ENCODE data around the gene ZNF609. TPM values are rescaled to one million over a fixed set of nuclear protein-coding genes. Genes with fewer than 3 reads are reported as not detected.

The ZNF609 gene
- polyA plus RNA-seq, 1 donor from 2014 or later = 11.8 TPM

DNA sequence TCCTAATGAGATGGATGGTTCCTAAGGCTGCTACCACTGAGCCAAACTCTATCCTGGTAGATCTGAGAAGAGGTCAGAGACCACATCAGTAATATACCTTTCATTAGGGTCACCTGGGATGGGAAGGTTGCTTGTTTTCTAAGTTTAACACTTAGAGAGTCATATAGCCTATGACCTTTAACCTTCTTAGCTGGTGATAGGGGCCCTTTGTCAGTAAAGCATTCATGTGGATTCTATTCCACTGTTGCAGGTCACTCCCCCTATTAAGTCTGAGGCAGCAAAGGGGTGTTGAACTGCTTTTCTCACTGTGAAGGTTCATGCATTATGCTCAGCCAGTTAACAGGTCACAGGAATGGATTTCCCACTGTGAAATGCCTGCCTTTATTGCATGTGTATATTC lies 6.1 kb upstream of the ZNF609 start:
- H3K9me2 ChIP-seq (ENCODE audit: insufficient read depth, low read length) = no peaks in the 10 kb centered on the region
- no peak overlapping the region for H2AFZ ChIP-seq (ENCODE audit: low read depth, low read length)
- H3K27ac ChIP-seq (ENCODE audit: low read length) = no peak overlapping the region
- no peaks in the 10 kb centered on the region for H3K36me3 ChIP-seq (ENCODE audit: insufficient read depth, low read length)
- H3K4me3 ChIP-seq (ENCODE audit: low read length) = no peak overlapping the region
- H3F3A ChIP-seq (ENCODE audit: insufficient read depth, low read length, poor library complexity, severe bottlenecking) = peaks cover 3% of the 10 kb centered on the region
- H3K9me3 ChIP-seq (ENCODE audit: low read length) = no peaks in the 10 kb centered on the region
- no peak for TF ChIP-seq POLR2AphosphoS5 (IDR thresholded peaks at IDR 0.05)
- TF ChIP-seq, protein P1, sequence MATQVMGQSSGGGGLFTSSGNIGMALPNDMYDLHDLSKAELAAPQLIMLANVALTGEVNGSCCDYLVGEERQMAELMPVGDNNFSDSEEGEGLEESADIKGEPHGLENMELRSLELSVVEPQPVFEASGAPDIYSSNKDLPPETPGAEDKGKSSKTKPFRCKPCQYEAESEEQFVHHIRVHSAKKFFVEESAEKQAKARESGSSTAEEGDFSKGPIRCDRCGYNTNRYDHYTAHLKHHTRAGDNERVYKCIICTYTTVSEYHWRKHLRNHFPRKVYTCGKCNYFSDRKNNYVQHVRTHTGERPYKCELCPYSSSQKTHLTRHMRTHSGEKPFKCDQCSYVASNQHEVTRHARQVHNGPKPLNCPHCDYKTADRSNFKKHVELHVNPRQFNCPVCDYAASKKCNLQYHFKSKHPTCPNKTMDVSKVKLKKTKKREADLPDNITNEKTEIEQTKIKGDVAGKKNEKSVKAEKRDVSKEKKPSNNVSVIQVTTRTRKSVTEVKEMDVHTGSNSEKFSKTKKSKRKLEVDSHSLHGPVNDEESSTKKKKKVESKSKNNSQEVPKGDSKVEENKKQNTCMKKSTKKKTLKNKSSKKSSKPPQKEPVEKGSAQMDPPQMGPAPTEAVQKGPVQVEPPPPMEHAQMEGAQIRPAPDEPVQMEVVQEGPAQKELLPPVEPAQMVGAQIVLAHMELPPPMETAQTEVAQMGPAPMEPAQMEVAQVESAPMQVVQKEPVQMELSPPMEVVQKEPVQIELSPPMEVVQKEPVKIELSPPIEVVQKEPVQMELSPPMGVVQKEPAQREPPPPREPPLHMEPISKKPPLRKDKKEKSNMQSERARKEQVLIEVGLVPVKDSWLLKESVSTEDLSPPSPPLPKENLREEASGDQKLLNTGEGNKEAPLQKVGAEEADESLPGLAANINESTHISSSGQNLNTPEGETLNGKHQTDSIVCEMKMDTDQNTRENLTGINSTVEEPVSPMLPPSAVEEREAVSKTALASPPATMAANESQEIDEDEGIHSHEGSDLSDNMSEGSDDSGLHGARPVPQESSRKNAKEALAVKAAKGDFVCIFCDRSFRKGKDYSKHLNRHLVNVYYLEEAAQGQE (IDR thresholded peaks at IDR 0.05; ENCODE audit: borderline replicate concordance) = no peak
- no peak for TF ChIP-seq RAD21 (conservative IDR thresholded peaks at IDR 0.05)
- TF ChIP-seq TAF1 (IDR thresholded peaks at IDR 0.05; ENCODE audit: low read depth) = no peak
- no peak for TF ChIP-seq EZH2 (IDR thresholded peaks at IDR 0.05; ENCODE audit: borderline replicate concordance, insufficient read depth, low read length, poor library complexity, severe bottlenecking)
- TF ChIP-seq, protein P2, sequence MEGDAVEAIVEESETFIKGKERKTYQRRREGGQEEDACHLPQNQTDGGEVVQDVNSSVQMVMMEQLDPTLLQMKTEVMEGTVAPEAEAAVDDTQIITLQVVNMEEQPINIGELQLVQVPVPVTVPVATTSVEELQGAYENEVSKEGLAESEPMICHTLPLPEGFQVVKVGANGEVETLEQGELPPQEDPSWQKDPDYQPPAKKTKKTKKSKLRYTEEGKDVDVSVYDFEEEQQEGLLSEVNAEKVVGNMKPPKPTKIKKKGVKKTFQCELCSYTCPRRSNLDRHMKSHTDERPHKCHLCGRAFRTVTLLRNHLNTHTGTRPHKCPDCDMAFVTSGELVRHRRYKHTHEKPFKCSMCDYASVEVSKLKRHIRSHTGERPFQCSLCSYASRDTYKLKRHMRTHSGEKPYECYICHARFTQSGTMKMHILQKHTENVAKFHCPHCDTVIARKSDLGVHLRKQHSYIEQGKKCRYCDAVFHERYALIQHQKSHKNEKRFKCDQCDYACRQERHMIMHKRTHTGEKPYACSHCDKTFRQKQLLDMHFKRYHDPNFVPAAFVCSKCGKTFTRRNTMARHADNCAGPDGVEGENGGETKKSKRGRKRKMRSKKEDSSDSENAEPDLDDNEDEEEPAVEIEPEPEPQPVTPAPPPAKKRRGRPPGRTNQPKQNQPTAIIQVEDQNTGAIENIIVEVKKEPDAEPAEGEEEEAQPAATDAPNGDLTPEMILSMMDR (IDR thresholded peaks at IDR 0.05; ENCODE audit: poor library complexity, severe bottlenecking) = no peak
- no peak for TF ChIP-seq SMC3 (conservative IDR thresholded peaks at IDR 0.05; ENCODE audit: poor library complexity)
- TF ChIP-seq MXI1 (conservative IDR thresholded peaks at IDR 0.05; ENCODE audit: poor library complexity, severe bottlenecking) = no peak
- no peak for TF ChIP-seq EP300 (conservative IDR thresholded peaks at IDR 0.05; ENCODE audit: poor library complexity, severe bottlenecking)
- H4K20me1 ChIP-seq (ENCODE audit: insufficient read depth) = no peaks in the 10 kb centered on the region
- no peak overlapping the region for H3K9ac ChIP-seq (ENCODE audit: low read length)
- no peaks in the 10 kb centered on the region for H3K27me3 ChIP-seq (ENCODE audit: insufficient read depth, low read depth, low read length)
- H3K79me2 ChIP-seq (replicated peaks; ENCODE audit: insufficient read depth, low read length) = no peaks in the 10 kb centered on the region
- no peak overlapping the region for H3K4me2 ChIP-seq (ENCODE audit: low read length)

DNA sequence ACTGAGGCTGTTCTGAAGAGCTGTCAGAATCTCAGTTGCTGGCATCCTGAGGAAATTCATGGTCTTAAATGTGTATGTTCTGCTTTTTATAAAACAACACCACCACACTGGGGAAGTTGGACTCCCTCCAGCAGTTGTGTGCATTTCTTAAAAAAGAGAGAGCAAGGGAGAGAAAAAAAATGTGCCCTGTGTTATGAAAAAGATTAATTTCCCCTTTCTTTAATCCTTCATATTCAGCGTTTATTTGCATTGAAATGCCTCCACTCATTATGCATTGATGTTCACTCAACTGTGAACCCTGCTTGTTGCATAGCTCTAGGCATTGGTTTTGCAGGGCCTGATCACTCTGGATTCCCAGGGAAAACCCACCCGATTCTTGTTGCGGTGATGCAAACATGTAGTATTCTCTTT lies 4.4 kb upstream of the ZNF609 start:
- H3K4me2 ChIP-seq (ENCODE audit: low read length) = peak overlapping the region; percentile 36
- no peaks in the 10 kb centered on the region for H3K9me2 ChIP-seq (ENCODE audit: insufficient read depth, low read length)
- H3K36me3 ChIP-seq (ENCODE audit: insufficient read depth, low read length) = no peaks in the 10 kb centered on the region
- H3K9ac ChIP-seq (ENCODE audit: low read length) = peak overlapping the region; percentile 27
- peak overlapping the region; percentile 43 for H3K4me3 ChIP-seq (ENCODE audit: low read length)
- no peaks in the 10 kb centered on the region for H3K9me3 ChIP-seq (ENCODE audit: low read length)
- H3K27ac ChIP-seq (ENCODE audit: low read length) = peak overlapping the region; percentile 69
- no peaks in the 10 kb centered on the region for H4K20me1 ChIP-seq (ENCODE audit: insufficient read depth)
- TF ChIP-seq, protein P2 (IDR thresholded peaks at IDR 0.05; ENCODE audit: poor library complexity, severe bottlenecking) = no peak
- TF ChIP-seq MXI1 (conservative IDR thresholded peaks at IDR 0.05; ENCODE audit: poor library complexity, severe bottlenecking) (no peak), RAD21 (conservative IDR thresholded peaks at IDR 0.05) (no peak), POLR2AphosphoS5 (IDR thresholded peaks at IDR 0.05) (no peak), EZH2 (IDR thresholded peaks at IDR 0.05; ENCODE audit: borderline replicate concordance, insufficient read depth, low read length, poor library complexity, severe bottlenecking) (no peak), TAF1 (IDR thresholded peaks at IDR 0.05; ENCODE audit: low read depth) (no peak), EP300 (conservative IDR thresholded peaks at IDR 0.05; ENCODE audit: poor library complexity, severe bottlenecking) (no peak), SMC3 (conservative IDR thresholded peaks at IDR 0.05; ENCODE audit: poor library complexity) (no peak)
- TF ChIP-seq, protein P1 (IDR thresholded peaks at IDR 0.05; ENCODE audit: borderline replicate concordance) = no peak
- peaks cover 3% of the 10 kb centered on the region for H3F3A ChIP-seq (ENCODE audit: insufficient read depth, low read length, poor library complexity, severe bottlenecking)
- no peaks in the 10 kb centered on the region for H3K27me3 ChIP-seq (ENCODE audit: insufficient read depth, low read depth, low read length)
- H3K79me2 ChIP-seq (replicated peaks; ENCODE audit: insufficient read depth, low read length) = no peaks in the 10 kb centered on the region
- H2AFZ ChIP-seq (ENCODE audit: low read depth, low read length) = no peak overlapping the region

Measured in neural cell (in vitro differentiated cells).